Measurements from ENCODE around the gene FAM227A.

DNA sequence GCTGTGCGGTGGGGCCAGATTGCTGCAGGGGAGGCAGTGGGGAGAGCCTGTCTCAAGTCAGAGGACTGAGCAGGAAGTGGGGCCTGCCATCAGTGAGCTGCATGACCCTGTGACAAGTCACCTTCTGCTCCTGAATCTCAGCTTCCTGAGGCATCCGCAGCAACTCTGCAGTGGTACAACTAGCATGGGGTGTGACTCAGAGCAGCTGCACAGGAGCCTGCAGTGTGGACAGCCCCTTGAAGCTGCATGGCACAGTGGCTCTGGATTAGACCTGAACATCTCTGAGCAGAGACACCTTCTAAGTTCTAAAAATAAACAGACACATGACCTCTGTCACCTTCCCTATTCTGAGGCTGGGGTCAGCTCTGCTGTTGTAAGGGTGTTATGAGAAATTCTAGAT, 18.0 kb downstream of the FAM227A start:
- no peak for TF ChIP-seq POLR2A (IDR thresholded peaks at IDR 0.05)
- no peak for TF ChIP-seq POLR2AphosphoS5 (IDR thresholded peaks at IDR 0.05)

Data from stomach (tissue), 4 donors.